Measurements from ENCODE around the gene NFATC4.
"Not testable (repeated sequence)": the region's sequence is repeated elsewhere in the genome, so short reads cannot be mapped to it uniquely, and the experiment has no call there.

NFATC4 gene

GRCh38 chr14:24368562-24369252, 723 bp downstream of the NFATC4 start:
- no peak for DNase-seq

- no peak for DNase-seq
These were observed 1.5 kb downstream of the NFATC4 start for GRCh38 chr14:24369463-24369862.

GRCh38 chr14:24369907-24370687, 2.1 kb downstream of the NFATC4 start:
- DNase-seq = no peak

- DNase-seq = no peak
These were observed 2.8 kb downstream of the NFATC4 start for GRCh38 chr14:24370748-24371147.

GRCh38 chr14:24371605-24372004, 3.6 kb downstream of the NFATC4 start:
- not testable (repeated sequence) for DNase-seq

- no peak for DNase-seq
These were observed 4.9 kb downstream of the NFATC4 start for GRCh38 chr14:24372701-24373416.

- DNase-seq = no peak
These were observed 8.6 kb downstream of the NFATC4 start for GRCh38 chr14:24376448-24377070.

- DNase-seq = no peak
These were observed 9.1 kb downstream of the NFATC4 start for GRCh38 chr14:24377126-24377525.

GRCh38 chr14:24377657-24378056, 9.7 kb downstream of the NFATC4 start:
- DNase-seq = no peak

- DNase-seq = no peak
These were observed 10.3 kb downstream of the NFATC4 start for GRCh38 chr14:24378327-24378726.

- DNase-seq = no peak
These were observed 11.3 kb downstream of the NFATC4 start for GRCh38 chr14:24378981-24379906.

- no peak for DNase-seq
These were observed 12.1 kb downstream of the NFATC4 start for GRCh38 chr14:24379907-24380730.

GRCh38 chr14:24381363-24382063, 13.5 kb downstream of the NFATC4 start:
- no peak for DNase-seq

- DNase-seq = no peak
These were observed 14.0 kb downstream of the NFATC4 start for GRCh38 chr14:24382064-24382371.

- DNase-seq = no peak
These were observed 16.2 kb downstream of the NFATC4 start for GRCh38 chr14:24384169-24384568.

- DNase-seq = no peak
These were observed 17.5 kb downstream of the NFATC4 start for GRCh38 chr14:24385524-24385923.

GRCh38 chr14:24387009-24387345, 19.0 kb downstream of the NFATC4 start:
- DNase-seq = no peak

GRCh38 chr14:24387579-24387978, 19.6 kb downstream of the NFATC4 start:
- DNase-seq = not testable (repeated sequence)

GRCh38 chr14:24388474-24389179, 20.6 kb downstream of the NFATC4 start:
- DNase-seq = no peak

GRCh38 chr14:24389226-24389848, 21.4 kb downstream of the NFATC4 start:
- no peak for DNase-seq
